Embryonic facial prominence (tissue), 1 donor: ENCODE measurements around the gene FRG1.
"Not testable (repeated sequence)": the region's sequence is repeated elsewhere in the genome, so short reads cannot be mapped to it uniquely, and the experiment has no call there.

ENCODE experiments used
- DNase-seq: peaks from one replicate; pipeline ENCODE4 v3.0.0-alpha.2; 2016; ENCODE audit errors: extremely low spot score

Gene FRG1

GRCh38 chr4:189940178-189941004 is at the start of gene FRG1:
Gene FRG1, plus strand, starts transcription at chr4:189940872. Its CDS starts 138 bp downstream, at chr4:189941010.
- peak; percentile 87 for DNase-seq

- no peak for DNase-seq
Measured at GRCh38 chr4:189897667-189898066, 43.0 kb upstream of the FRG1 start.

- DNase-seq, result not testable (repeated sequence)
Measured at GRCh38 chr4:189899481-189900015, 41.1 kb upstream of the FRG1 start.

- DNase-seq, result peak; percentile 54
Measured at GRCh38 chr4:189904420-189905027, 36.1 kb upstream of the FRG1 start.

GRCh38 chr4:189912170-189912569 is 28.5 kb upstream of the FRG1 start:
- no peak for DNase-seq

GRCh38 chr4:189917161-189917891 is 23.3 kb upstream of the FRG1 start:
- no peak for DNase-seq

- DNase-seq, result no peak
Measured at GRCh38 chr4:189921058-189921457, 19.6 kb upstream of the FRG1 start.

GRCh38 chr4:189926742-189927141 is 13.9 kb upstream of the FRG1 start:
- not testable (repeated sequence) for DNase-seq

- no peak for DNase-seq
Measured at GRCh38 chr4:189941005-189941450, 356 bp downstream of the FRG1 start.

GRCh38 chr4:189942412-189942811 is 1.7 kb downstream of the FRG1 start:
- DNase-seq, result not testable (repeated sequence)

- DNase-seq, result not testable (repeated sequence)
Measured at GRCh38 chr4:189944077-189944476, 3.4 kb downstream of the FRG1 start.

- not testable (repeated sequence) for DNase-seq
Measured at GRCh38 chr4:189946906-189947305, 6.2 kb downstream of the FRG1 start.

- not testable (repeated sequence) for DNase-seq
Measured at GRCh38 chr4:189948486-189948885, 7.8 kb downstream of the FRG1 start.

GRCh38 chr4:189969291-189969690 is 28.6 kb downstream of the FRG1 start:
- not testable (repeated sequence) for DNase-seq

GRCh38 chr4:189973646-189974045 is 33.0 kb downstream of the FRG1 start:
- no peak for DNase-seq

GRCh38 chr4:189974056-189974455 is 33.4 kb downstream of the FRG1 start:
- DNase-seq, result no peak

- DNase-seq, result no peak
Measured at GRCh38 chr4:189979196-189980047, 38.8 kb downstream of the FRG1 start.

GRCh38 chr4:189980292-189980691 is 39.6 kb downstream of the FRG1 start:
- DNase-seq, result not testable (repeated sequence)

- no peak for DNase-seq
Measured at GRCh38 chr4:189981970-189982369, 41.3 kb downstream of the FRG1 start.

- not testable (repeated sequence) for DNase-seq
Measured at GRCh38 chr4:189983916-189984526, 43.3 kb downstream of the FRG1 start.

GRCh38 chr4:189984661-189985060 is 44.0 kb downstream of the FRG1 start:
- DNase-seq, result not testable (repeated sequence)
